HG03469 (cell line): ENCODE measurements around the gene SMAD4.
A peak's percentile ranks its signal among the peaks of the same experiment; 100 is the strongest.
"Not testable (repeated sequence)": the region's sequence is repeated elsewhere in the genome, so short reads cannot be mapped to it uniquely, and the experiment has no call there.

ENCODE experiments used
- ATAC-seq: cut with Tn5 transposase; IDR thresholded peaks from one replicate; pipeline ENCODE4 v1.9.1; 2021; ENCODE audit warnings: mild to moderate bottlenecking, moderate library complexity, moderate number of reproducible peaks; ENCODE audit not compliant: unreplicated experiment

Gene SMAD4

GRCh38 chr18:51110073-51110797 lies 80.2 kb downstream of the SMAD4 start:
- peak; percentile 73 for ATAC-seq

- ATAC-seq: not testable (repeated sequence)
These were observed 81.8 kb downstream of the SMAD4 start for GRCh38 chr18:51111633-51112355.

- ATAC-seq: not testable (repeated sequence)
These were observed 87.0 kb downstream of the SMAD4 start for GRCh38 chr18:51116996-51117395.

GRCh38 chr18:51119561-51119960 lies 89.5 kb downstream of the SMAD4 start:
- ATAC-seq: not testable (repeated sequence)

GRCh38 chr18:51119976-51120375 lies 90.0 kb downstream of the SMAD4 start:
- ATAC-seq: not testable (repeated sequence)

GRCh38 chr18:51120809-51121596 lies 91.0 kb downstream of the SMAD4 start:
- no peak for ATAC-seq

- no peak for ATAC-seq
These were observed 91.5 kb downstream of the SMAD4 start for GRCh38 chr18:51121597-51121857.

- no peak for ATAC-seq
These were observed 92.4 kb downstream of the SMAD4 start for GRCh38 chr18:51122266-51123045.

- ATAC-seq: no peak
These were observed 93.0 kb downstream of the SMAD4 start for GRCh38 chr18:51123046-51123395.

- ATAC-seq: no peak
These were observed 93.5 kb downstream of the SMAD4 start for GRCh38 chr18:51123481-51123880.

GRCh38 chr18:51123936-51124486 lies 94.0 kb downstream of the SMAD4 start:
- ATAC-seq: no peak

- ATAC-seq: no peak
These were observed 96.0 kb downstream of the SMAD4 start for GRCh38 chr18:51125976-51126375.

- ATAC-seq: no peak
These were observed 97.7 kb downstream of the SMAD4 start for GRCh38 chr18:51127664-51128063.

- ATAC-seq: no peak
These were observed 98.5 kb downstream of the SMAD4 start for GRCh38 chr18:51128533-51128932.

- ATAC-seq: no peak
These were observed 102.4 kb downstream of the SMAD4 start for GRCh38 chr18:51132256-51132935.

GRCh38 chr18:51133580-51134160 lies 103.7 kb downstream of the SMAD4 start:
- ATAC-seq: no peak
